Dedifferentiated amniotic fluid mesenchymal stem cell (primary cell): ENCODE measurements around the gene GALNT2.

Experiments
- DNase-seq: peaks from one replicate; pipeline ENCODE4 v3.0.0-alpha.2; 2016; ENCODE audit errors: extremely low spot score

GALNT2 gene

GRCh38 chr1:230066466-230067404 is at the start of gene GALNT2:
Gene GALNT2 (plus strand): TSS chr1:230067238. CDS start chr1:230067281, 43 bp downstream.
- peak; percentile 75 for DNase-seq

DNA sequence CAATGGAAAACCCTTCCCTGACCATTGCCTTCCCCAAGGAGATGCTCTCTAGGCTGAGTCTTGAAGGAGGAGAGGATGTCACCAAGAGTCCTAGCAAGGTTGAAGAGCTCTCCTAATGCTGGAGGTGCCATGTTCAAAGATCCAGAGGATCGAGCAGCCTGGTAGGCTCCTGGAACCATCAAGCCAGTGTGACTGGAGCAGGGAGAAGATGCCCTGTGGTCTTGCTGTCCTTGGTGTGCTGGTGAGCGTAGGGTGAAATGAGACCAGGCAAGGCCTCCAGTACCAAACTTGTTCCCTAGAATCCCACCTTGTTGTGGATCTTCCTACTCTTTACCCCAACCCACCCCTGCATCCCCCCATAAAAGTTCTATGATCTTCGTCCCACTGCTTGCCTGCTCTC is 46.6 kb upstream of the GALNT2 start:
- DNase-seq: no peak

DNA sequence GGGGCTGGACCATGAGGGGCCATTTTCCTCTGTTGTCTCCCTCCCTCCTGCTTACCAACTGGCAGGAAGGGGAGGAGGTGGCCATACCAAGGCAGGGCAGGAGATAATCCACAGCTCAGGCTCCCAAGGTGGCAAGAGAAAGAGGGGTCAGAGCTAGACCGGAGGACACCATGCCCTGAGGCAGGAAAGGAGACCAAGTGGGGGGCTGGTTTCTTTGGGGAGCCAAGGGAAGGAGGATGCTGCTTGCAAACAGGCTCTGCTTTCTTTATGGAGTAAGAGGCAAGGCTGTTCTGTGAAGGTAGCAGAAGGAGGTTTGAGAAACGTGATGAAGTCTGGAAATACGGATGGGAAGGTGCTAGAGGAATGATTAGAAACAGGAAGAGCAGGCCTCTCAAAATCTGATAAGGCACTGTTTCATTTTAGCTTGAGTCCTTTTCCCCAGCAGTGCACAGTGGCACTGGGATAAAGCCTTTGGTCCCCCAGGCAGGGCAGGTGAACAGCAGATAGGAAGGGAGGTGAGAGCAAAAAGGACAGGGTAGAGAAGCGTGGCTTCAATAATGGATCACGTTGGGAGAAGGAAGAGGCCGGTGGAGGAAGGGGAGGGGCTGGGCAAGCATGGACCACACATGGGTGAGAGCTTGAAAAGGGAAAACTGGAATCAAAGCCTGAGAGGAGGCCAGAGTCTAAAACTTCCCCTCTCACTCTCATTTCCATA is 44.2 kb upstream of the GALNT2 start:
- DNase-seq: no peak

GRCh38 chr1:230025686-230026085 is 41.4 kb upstream of the GALNT2 start:
- DNase-seq: no peak

DNA sequence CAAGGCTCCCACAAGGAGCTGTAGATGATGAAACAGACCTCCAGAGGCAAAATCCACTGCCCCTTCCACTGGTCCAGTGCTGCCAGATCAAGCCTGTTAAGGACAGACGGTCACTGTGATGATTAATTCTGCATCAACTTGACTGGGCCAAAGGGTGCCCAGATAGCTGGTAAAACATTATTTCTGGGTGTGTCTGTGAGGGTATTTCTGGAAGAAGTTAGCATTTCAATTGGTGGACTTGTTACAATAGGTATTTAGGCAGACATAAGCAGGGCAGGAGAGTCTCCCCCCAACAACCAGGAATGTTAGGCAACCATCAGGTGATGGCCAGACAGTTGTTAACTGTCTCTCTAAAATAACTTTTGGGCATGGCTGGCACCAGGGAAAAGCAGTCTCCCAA is 40.9 kb upstream of the GALNT2 start:
- DNase-seq: no peak

- DNase-seq: no peak
Observed at GRCh38 chr1:230026572-230026971, 40.5 kb upstream of the GALNT2 start.

DNA sequence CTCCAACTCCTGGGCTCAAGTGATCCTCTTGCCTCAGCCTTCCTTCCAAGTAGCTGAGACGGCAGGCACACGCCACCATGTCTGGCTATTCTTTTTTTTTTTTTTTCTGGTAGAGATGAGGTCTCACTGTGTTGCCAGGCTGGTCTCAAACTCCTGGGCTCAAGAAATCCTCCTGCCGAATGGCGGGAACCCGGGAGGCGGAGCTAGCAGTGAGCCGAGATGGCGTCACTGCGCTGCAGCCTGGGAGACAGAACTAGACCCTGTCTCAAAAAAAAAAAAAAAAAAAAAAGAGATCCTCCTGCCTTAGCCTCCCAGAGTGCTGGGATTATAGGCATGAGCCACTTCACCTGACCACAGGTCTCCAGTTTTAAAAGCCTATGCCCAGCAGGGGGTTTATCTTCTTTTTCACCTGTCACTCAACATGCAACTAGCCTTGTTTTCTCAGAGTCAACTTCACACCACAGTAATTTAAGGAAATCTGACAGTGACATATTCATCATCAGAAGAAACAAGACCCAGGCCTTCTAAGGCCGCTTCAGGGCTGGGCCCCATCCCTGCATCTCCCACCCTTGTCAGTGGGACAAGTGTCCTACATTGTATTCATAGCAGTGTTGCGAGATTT is 38.3 kb upstream of the GALNT2 start:
- no peak for DNase-seq

GRCh38 chr1:230029244-230029941 is 37.6 kb upstream of the GALNT2 start:
- DNase-seq: no peak

DNA sequence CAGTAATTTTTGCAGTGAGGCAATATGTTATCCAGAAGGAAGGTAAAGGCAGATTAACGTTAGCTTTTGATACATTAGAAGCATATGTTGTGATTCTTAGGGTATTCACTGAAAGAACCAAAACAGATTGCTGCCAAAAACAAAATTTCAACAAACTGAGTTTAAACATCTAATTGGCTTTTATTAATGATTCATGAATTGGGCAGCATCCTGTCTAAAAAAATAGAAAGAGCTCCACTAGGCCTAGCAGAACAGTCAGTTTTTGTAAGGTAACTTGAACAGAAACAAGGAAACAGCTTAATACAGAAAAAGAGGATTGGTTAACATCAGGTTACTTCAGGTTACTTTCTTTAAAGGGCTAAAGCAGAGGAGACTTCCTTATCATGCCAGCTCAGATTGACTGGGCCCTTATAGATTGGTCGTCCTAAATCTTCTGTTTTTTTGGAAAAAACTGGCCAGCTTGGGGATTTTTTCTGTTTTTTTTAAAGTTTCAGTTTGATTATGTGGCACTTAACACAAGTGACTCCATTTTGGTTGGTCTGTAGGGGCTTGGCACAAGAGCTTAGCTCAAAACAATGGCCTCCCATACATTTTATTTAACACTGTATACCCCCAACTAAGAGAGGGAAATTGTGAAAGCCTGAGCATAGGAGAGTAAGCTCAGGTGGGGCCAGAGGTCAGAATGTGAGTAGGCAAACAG is 36.8 kb upstream of the GALNT2 start:
- DNase-seq: no peak

- no peak for DNase-seq
Observed at GRCh38 chr1:230031131-230031530, 35.9 kb upstream of the GALNT2 start.

DNA sequence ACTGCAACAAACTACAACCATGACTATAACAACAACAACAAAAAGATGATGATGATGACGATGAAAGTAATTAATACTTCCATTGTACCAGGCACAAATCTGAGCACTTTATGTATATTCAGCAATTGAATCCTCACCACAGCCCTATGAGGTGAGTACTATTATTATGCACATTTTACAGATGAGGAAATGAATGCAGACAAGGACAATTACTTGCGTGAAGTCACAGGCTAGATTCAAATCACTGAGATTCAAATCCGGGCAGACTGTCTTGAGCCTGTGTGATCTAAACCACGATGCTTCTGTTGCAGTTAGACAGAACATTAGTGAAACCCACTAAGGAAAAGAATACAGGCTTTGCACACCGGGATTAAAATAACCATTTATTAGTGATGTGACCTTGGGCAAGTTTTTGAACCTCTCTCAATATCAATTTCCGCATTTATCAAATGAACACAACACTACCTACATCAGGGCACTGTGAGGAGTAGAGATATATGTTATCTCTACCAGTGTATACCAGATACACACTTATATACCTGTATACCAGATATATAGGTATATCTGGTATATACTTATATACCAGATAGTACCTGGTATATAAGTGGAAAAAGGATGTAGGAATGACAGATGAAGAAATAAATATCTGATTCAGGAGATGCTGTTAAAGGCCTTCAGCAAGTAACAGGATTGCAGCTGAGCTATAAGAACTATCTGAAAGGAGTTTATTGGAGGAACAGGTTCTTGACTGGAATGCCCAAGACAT is 34.3 kb upstream of the GALNT2 start:
- DNase-seq: no peak

DNA sequence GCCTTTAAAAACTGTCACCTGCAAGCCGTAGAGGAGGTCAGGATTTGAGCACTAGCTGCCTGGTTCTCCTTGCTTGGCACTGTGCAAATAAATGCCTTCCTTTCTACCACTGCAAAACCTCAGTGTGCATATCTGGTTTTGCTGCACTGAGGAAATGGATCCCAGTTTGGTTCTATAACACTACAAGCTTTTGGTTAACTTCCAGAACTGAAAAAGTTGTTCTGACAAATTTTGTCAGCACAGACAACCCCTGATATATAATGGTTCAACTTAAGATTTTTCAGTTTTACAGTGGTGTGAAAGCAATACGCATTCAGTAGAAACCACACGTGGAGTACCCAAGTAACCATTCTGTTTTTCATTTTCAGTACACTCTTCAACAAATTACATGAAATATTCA is 29.8 kb upstream of the GALNT2 start:
- DNase-seq: no peak

- DNase-seq: no peak
Observed at GRCh38 chr1:230040440-230040839, 26.6 kb upstream of the GALNT2 start.

DNA sequence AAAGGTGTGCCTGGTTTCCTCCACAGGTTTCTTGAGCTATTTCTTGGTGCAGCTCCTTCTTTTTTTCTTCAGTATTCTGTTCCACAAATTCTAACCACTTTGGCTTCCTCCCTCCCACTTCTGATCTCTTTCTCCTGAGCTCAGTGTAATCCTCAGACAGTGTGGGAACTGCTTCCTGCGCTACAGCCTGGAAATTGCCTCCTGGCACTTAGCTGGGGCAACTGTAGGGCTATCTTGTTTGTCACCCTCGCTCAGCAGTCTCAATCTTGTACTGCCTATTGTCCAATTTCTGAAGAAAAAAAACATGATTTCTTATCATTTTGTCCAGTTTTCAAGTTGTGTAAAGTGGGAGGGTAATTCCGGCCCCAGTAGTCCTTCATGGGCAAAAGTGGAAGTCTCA is 24.0 kb upstream of the GALNT2 start:
- DNase-seq: no peak

- DNase-seq: no peak
Observed at GRCh38 chr1:230044729-230045128, 22.3 kb upstream of the GALNT2 start.

- no peak for DNase-seq
Observed at GRCh38 chr1:230047114-230047865, 19.7 kb upstream of the GALNT2 start.

GRCh38 chr1:230048322-230048721 is 18.7 kb upstream of the GALNT2 start:
- no peak for DNase-seq

GRCh38 chr1:230048922-230049321 is 18.1 kb upstream of the GALNT2 start:
- no peak for DNase-seq

- DNase-seq: no peak
Observed at GRCh38 chr1:230049731-230050130, 17.3 kb upstream of the GALNT2 start.
